Measurements from ENCODE around the gene NCOA5. TPM values are rescaled to one million over a fixed set of nuclear protein-coding genes. Genes with fewer than 3 reads are reported as not detected.

The NCOA5 gene
- total RNA-seq, 1 experiment from 2014 or later: 26.9 TPM

- TF ChIP-seq EZH2 (IDR thresholded peaks at IDR 0.05; ENCODE audit: low read length, unreplicated experiment) (no peak), CTCF (conservative IDR thresholded peaks at IDR 0.05; ENCODE audit: low read depth, low read length) (no peak)
- no TSS peak for BruUV-seq (replicated peaks)
- no peak overlapping the region for H3K4me3 ChIP-seq (ENCODE audit: low read length)
- no peak overlapping the region for H3K9ac ChIP-seq (ENCODE audit: low read length)
- ChIA-PET CTCF (no interaction called here), POLR2A (ENCODE audit: unreplicated experiment) (no interaction called here)
- no peaks in the 10 kb centered on the region for H3K4me1 ChIP-seq (ENCODE audit: insufficient read depth, low read length)
- DNase-seq (no peak), ATAC-seq (no peak)
- H3K27ac ChIP-seq (ENCODE audit: low read length): no peak overlapping the region
- no peak overlapping the region for H2AFZ ChIP-seq (ENCODE audit: low read length)
- H3K9me2 ChIP-seq (replicated peaks; ENCODE audit: low read length): no peaks in the 10 kb centered on the region
- H3K79me2 ChIP-seq (ENCODE audit: low read length): no peaks in the 10 kb centered on the region
- no peak overlapping the region for H3K4me2 ChIP-seq (ENCODE audit: low read length)
- H3F3A ChIP-seq (ENCODE audit: low read length, unreplicated experiment): no peaks in the 10 kb centered on the region
- H3K9me3 ChIP-seq (ENCODE audit: low read length): no peaks in the 10 kb centered on the region
- H3K27me3 ChIP-seq (ENCODE audit: low read length): peaks cover 33% of the 10 kb centered on the region; the same call in 1 of the 2 replicates
- H4K20me1 ChIP-seq (ENCODE audit: low read length): no peaks in the 10 kb centered on the region
- intact Hi-C loops (cut with micrococcal nuclease): no loop called here
- H3K36me3 ChIP-seq (ENCODE audit: low read depth, low read length): no peaks in the 10 kb centered on the region
These were observed 39.9 kb downstream of the NCOA5 start for GRCh38 chr20:46049815-46050214.

GRCh38 chr20:46049190-46049589 is 40.6 kb downstream of the NCOA5 start:
- Histone ChIP-seq H3K27me3 (ENCODE audit: low read length) (peaks cover 38% of the 10 kb centered on the region; the same call in 1 of the 2 replicates), H4K20me1 (ENCODE audit: low read length) (no peaks in the 10 kb centered on the region), H3K36me3 (ENCODE audit: low read depth, low read length) (no peaks in the 10 kb centered on the region), H3K9me3 (ENCODE audit: low read length) (no peaks in the 10 kb centered on the region), H3K27ac (ENCODE audit: low read length) (no peak overlapping the region), H3F3A (ENCODE audit: low read length, unreplicated experiment) (no peaks in the 10 kb centered on the region), H2AFZ (ENCODE audit: low read length) (no peak overlapping the region), H3K9ac (ENCODE audit: low read length) (no peak overlapping the region), H3K4me1 (ENCODE audit: insufficient read depth, low read length) (no peaks in the 10 kb centered on the region), H3K79me2 (ENCODE audit: low read length) (no peaks in the 10 kb centered on the region), H3K9me2 (replicated peaks; ENCODE audit: low read length) (no peaks in the 10 kb centered on the region), H3K4me3 (ENCODE audit: low read length) (no peak overlapping the region), H3K4me2 (ENCODE audit: low read length) (no peak overlapping the region)
- no TSS peak for BruUV-seq (replicated peaks)
- intact Hi-C loops (cut with micrococcal nuclease): no loop called here
- DNase-seq (no peak), ATAC-seq (no peak)
- POLR2A ChIA-PET (ENCODE audit: unreplicated experiment): no interaction called here
- CTCF ChIA-PET: no interaction called here
- TF ChIP-seq EZH2phosphoT487 (IDR thresholded peaks at IDR 0.05; ENCODE audit: borderline replicate concordance, low read length): no peak
- TF ChIP-seq EZH2 (IDR thresholded peaks at IDR 0.05; ENCODE audit: low read length, unreplicated experiment): no peak
- no peak for TF ChIP-seq CTCF (conservative IDR thresholded peaks at IDR 0.05; ENCODE audit: low read depth, low read length)

- H3K79me2 ChIP-seq (ENCODE audit: low read length): no peaks in the 10 kb centered on the region
- ATAC-seq: no peak
- no TSS peak for BruUV-seq (replicated peaks)
- no peaks in the 10 kb centered on the region for H3F3A ChIP-seq (ENCODE audit: low read length, unreplicated experiment)
- ChIA-PET CTCF (no interaction called here), POLR2A (ENCODE audit: unreplicated experiment) (no interaction called here)
- intact Hi-C loops (cut with micrococcal nuclease): no loop called here
- no peaks in the 10 kb centered on the region for H4K20me1 ChIP-seq (ENCODE audit: low read length)
- no peak overlapping the region for H3K9ac ChIP-seq (ENCODE audit: low read length)
- no peaks in the 10 kb centered on the region for H3K36me3 ChIP-seq (ENCODE audit: low read depth, low read length)
- no peak for DNase-seq
- no peak overlapping the region for H2AFZ ChIP-seq (ENCODE audit: low read length)
- no peaks in the 10 kb centered on the region for H3K9me3 ChIP-seq (ENCODE audit: low read length)
- TF ChIP-seq EZH2 (IDR thresholded peaks at IDR 0.05; ENCODE audit: low read length, unreplicated experiment) (no peak), CTCF (conservative IDR thresholded peaks at IDR 0.05; ENCODE audit: low read depth, low read length) (no peak), EZH2phosphoT487 (IDR thresholded peaks at IDR 0.05; ENCODE audit: borderline replicate concordance, low read length) (no peak)
- H3K27ac ChIP-seq (ENCODE audit: low read length): no peak overlapping the region
- peaks cover 52% of the 10 kb centered on the region for H3K27me3 ChIP-seq (ENCODE audit: low read length)
- no peak overlapping the region for H3K4me3 ChIP-seq (ENCODE audit: low read length)
- no peaks in the 10 kb centered on the region for H3K4me1 ChIP-seq (ENCODE audit: insufficient read depth, low read length)
- H3K4me2 ChIP-seq (ENCODE audit: low read length): no peak overlapping the region
- H3K9me2 ChIP-seq (replicated peaks; ENCODE audit: low read length): no peaks in the 10 kb centered on the region
These were observed 41.9 kb downstream of the NCOA5 start for GRCh38 chr20:46047821-46048220.
